ENCODE measurements around the gene OBSCN. TPM values are rescaled to one million over a fixed set of nuclear protein-coding genes. Genes with fewer than 3 reads are reported as not detected.

Gene OBSCN
- total RNA-seq, 1 experiment from 2014 or later = 29.1 TPM

DNA sequence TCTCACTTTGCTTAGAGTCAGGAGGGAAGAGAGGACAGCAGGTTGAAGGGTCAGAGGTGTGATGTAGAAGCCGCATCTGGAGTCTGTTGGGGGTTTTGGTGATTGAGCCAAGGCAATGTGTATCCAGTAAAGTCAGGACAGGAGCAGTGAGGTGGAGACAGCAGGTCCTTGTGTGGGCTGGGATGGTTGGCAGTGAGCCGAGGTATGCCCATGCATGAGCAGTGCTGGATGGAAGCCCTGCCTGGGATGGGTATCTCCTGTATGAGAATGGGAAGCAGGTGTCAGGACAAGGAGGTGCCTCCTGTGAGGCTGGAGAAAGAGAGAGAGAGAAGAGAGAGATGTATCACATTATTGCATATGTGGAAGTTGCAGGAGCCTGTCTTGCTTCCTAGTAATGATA is 90.0 kb downstream of the OBSCN start:
- no peak for TF ChIP-seq EZH2phosphoT487 (IDR thresholded peaks at IDR 0.05; ENCODE audit: borderline replicate concordance, low read length)
- TF ChIP-seq, protein P1, sequence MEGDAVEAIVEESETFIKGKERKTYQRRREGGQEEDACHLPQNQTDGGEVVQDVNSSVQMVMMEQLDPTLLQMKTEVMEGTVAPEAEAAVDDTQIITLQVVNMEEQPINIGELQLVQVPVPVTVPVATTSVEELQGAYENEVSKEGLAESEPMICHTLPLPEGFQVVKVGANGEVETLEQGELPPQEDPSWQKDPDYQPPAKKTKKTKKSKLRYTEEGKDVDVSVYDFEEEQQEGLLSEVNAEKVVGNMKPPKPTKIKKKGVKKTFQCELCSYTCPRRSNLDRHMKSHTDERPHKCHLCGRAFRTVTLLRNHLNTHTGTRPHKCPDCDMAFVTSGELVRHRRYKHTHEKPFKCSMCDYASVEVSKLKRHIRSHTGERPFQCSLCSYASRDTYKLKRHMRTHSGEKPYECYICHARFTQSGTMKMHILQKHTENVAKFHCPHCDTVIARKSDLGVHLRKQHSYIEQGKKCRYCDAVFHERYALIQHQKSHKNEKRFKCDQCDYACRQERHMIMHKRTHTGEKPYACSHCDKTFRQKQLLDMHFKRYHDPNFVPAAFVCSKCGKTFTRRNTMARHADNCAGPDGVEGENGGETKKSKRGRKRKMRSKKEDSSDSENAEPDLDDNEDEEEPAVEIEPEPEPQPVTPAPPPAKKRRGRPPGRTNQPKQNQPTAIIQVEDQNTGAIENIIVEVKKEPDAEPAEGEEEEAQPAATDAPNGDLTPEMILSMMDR (conservative IDR thresholded peaks at IDR 0.05; ENCODE audit: low read depth, low read length) = no peak
- no peak for TF ChIP-seq EZH2 (IDR thresholded peaks at IDR 0.05; ENCODE audit: low read length, unreplicated experiment)
- H4K20me1 ChIP-seq (ENCODE audit: low read length) = no peaks in the 10 kb centered on the region
- H3K4me2 ChIP-seq (ENCODE audit: low read length) = no peak overlapping the region
- H3K36me3 ChIP-seq (ENCODE audit: low read depth, low read length) = no peaks in the 10 kb centered on the region
- POLR2A ChIA-PET (ENCODE audit: unreplicated experiment) = no interaction called here
- H3K9me2 ChIP-seq (replicated peaks; ENCODE audit: low read length) = no peaks in the 10 kb centered on the region
- intact Hi-C loops (cut with micrococcal nuclease) = no loop called here
- no peak for ATAC-seq
- no TSS peak for BruUV-seq (replicated peaks)
- H3F3A ChIP-seq (ENCODE audit: low read length, unreplicated experiment) = no peaks in the 10 kb centered on the region
- no peak overlapping the region for H3K4me3 ChIP-seq (ENCODE audit: low read length)
- DNase-seq = no peak
- CTCF ChIA-PET = no interaction called here
- H3K27me3 ChIP-seq (ENCODE audit: low read length) = no peaks in the 10 kb centered on the region
- H3K9me3 ChIP-seq (ENCODE audit: low read length) = peaks cover 26% of the 10 kb centered on the region
- no peaks in the 10 kb centered on the region for H3K4me1 ChIP-seq (ENCODE audit: insufficient read depth, low read length)
- no peak overlapping the region for H3K27ac ChIP-seq (ENCODE audit: low read length)
- no peak overlapping the region for H3K9ac ChIP-seq (ENCODE audit: low read length)
- no peak overlapping the region for H2AFZ ChIP-seq (ENCODE audit: low read length)
- H3K79me2 ChIP-seq (ENCODE audit: low read length) = no peaks in the 10 kb centered on the region

DNA sequence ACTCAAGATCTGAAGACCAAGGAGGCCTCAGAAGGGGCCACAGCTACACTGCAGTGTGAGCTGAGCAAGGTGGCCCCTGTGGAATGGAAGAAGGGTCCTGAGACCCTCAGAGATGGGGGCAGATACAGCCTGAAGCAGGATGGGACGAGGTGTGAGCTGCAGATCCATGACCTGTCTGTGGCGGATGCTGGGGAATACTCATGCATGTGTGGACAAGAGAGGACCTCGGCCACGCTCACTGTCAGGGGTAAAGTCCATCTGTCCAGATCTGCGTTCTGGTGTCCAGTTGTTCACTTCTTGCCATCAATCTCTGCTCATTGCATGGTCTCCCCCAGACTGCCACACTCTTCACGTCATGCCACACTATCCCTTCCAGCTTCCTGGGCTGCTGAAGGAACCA is 90.6 kb downstream of the OBSCN start:
- CTCF ChIA-PET = no interaction called here
- H2AFZ ChIP-seq (ENCODE audit: low read length) = no peak overlapping the region
- POLR2A ChIA-PET (ENCODE audit: unreplicated experiment) = no interaction called here

DNA sequence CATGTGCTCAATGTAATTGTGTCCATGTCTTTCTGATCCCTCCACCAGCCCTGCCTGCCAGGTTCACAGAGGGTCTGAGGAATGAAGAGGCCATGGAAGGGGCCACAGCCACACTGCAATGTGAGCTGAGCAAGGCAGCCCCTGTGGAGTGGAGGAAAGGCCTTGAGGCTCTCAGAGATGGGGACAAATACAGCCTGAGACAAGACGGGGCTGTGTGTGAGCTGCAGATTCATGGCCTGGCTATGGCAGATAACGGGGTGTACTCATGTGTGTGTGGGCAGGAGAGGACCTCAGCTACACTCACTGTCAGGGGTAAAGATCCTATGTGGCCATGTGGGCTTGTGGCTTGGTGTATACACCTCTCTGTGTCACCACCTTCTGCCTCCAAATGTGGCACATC is 91.4 kb downstream of the OBSCN start:
- Histone ChIP-seq H3K9me2 (replicated peaks; ENCODE audit: low read length) (no peaks in the 10 kb centered on the region), H3K27ac (ENCODE audit: low read length) (no peak overlapping the region), H3K9ac (ENCODE audit: low read length) (no peak overlapping the region), H3K4me3 (ENCODE audit: low read length) (no peak overlapping the region), H3K4me1 (ENCODE audit: insufficient read depth, low read length) (no peaks in the 10 kb centered on the region), H3K4me2 (ENCODE audit: low read length) (no peak overlapping the region), H3K27me3 (ENCODE audit: low read length) (no peaks in the 10 kb centered on the region), H4K20me1 (ENCODE audit: low read length) (no peaks in the 10 kb centered on the region), H3F3A (ENCODE audit: low read length, unreplicated experiment) (no peaks in the 10 kb centered on the region), H3K79me2 (ENCODE audit: low read length) (no peaks in the 10 kb centered on the region), H3K9me3 (ENCODE audit: low read length) (peaks cover 26% of the 10 kb centered on the region), H3K36me3 (ENCODE audit: low read depth, low read length) (no peaks in the 10 kb centered on the region), H2AFZ (ENCODE audit: low read length) (no peak overlapping the region)
- DNase-seq (no peak), ATAC-seq (no peak)
- intact Hi-C loops (cut with micrococcal nuclease) = no loop called here
- ChIA-PET POLR2A (ENCODE audit: unreplicated experiment) (no interaction called here), CTCF (no interaction called here)
- TF ChIP-seq, protein P1 (conservative IDR thresholded peaks at IDR 0.05; ENCODE audit: low read depth, low read length) = no peak
- TF ChIP-seq EZH2phosphoT487 (IDR thresholded peaks at IDR 0.05; ENCODE audit: borderline replicate concordance, low read length) (no peak), EZH2 (IDR thresholded peaks at IDR 0.05; ENCODE audit: low read length, unreplicated experiment) (no peak)
- BruUV-seq (replicated peaks) = no TSS peak

More for the DNA sequence above, 90.6 kb downstream of the OBSCN start:
- DNase-seq (no peak), ATAC-seq (no peak)
- Histone ChIP-seq H3K4me1 (ENCODE audit: insufficient read depth, low read length) (no peaks in the 10 kb centered on the region), H3K36me3 (ENCODE audit: low read depth, low read length) (no peaks in the 10 kb centered on the region), H3K9ac (ENCODE audit: low read length) (no peak overlapping the region), H4K20me1 (ENCODE audit: low read length) (no peaks in the 10 kb centered on the region), H3K4me3 (ENCODE audit: low read length) (no peak overlapping the region), H3K4me2 (ENCODE audit: low read length) (no peak overlapping the region), H3K27ac (ENCODE audit: low read length) (no peak overlapping the region), H3K27me3 (ENCODE audit: low read length) (no peaks in the 10 kb centered on the region), H3K9me3 (ENCODE audit: low read length) (peaks cover 26% of the 10 kb centered on the region), H3K9me2 (replicated peaks; ENCODE audit: low read length) (no peaks in the 10 kb centered on the region), H3F3A (ENCODE audit: low read length, unreplicated experiment) (no peaks in the 10 kb centered on the region), H3K79me2 (ENCODE audit: low read length) (no peaks in the 10 kb centered on the region)
- TF ChIP-seq EZH2 (IDR thresholded peaks at IDR 0.05; ENCODE audit: low read length, unreplicated experiment) (no peak), EZH2phosphoT487 (IDR thresholded peaks at IDR 0.05; ENCODE audit: borderline replicate concordance, low read length) (no peak)
- TF ChIP-seq, protein P1 (conservative IDR thresholded peaks at IDR 0.05; ENCODE audit: low read depth, low read length) = no peak
- BruUV-seq (replicated peaks) = no TSS peak
- intact Hi-C loops (cut with micrococcal nuclease) = no loop called here

Measured in PC-3 (cell line).